Measurements from ENCODE around the gene VWF. TPM values are rescaled to one million over a fixed set of nuclear protein-coding genes. Genes with fewer than 3 reads are reported as not detected.

Gene VWF
- total and polyA plus RNA-seq, 2 donors (not counting 3 experiments of a cell fraction or from before 2014, with no cell fraction given): 1,041 to 2,328 TPM

DNA sequence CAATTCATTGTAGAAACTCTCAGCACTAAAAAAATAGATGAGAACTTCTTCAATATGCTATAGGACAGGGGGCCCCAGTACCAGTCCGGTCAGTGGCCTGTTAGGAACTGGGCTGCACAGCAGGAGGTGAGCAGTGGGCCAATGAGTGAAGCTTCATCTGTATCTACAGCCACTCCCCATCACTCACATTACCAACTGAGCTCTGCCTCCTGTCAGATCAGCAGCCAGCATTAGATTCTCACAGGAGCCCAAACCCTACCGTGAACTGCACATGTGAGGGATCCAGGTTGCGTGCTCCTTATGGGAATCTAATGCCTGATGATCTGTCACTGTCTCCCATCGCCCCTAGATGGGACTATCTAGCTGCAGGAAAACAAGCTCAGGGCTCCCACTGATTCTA lies 163.7 kb downstream of the VWF start:
- CTCF ChIA-PET: interaction anchor here (0.5 kb wide), 1 partner anchor 610 kb away, joined by 4 read pairs; no protein-coding TSS in a partner anchor
- dilution Hi-C loops (cut with MboI; ENCODE audit: extremely low pct_ligation_motif_present, low sequenced_read_pairs): no loop called here
- POLR2A ChIA-PET: no interaction called here

More for the DNA sequence above, 163.7 kb downstream of the VWF start:
- no peak overlapping the region for H3K4me3 ChIP-seq (replicated peaks in 1 of 3; ENCODE audit: insufficient read depth in 1 of 3, low read depth in 1 of 3, low read length in 3 of 3)
- H3K27me3 ChIP-seq (ENCODE audit: control insufficient read depth in 2 of 2, insufficient read depth in 2 of 2, low read length in 2 of 2): no peaks in the 10 kb centered on the region
- peaks cover 16% of the 10 kb centered on the region for H4K20me1 ChIP-seq (replicated peaks; ENCODE audit: control insufficient read depth, extremely low read depth, insufficient read depth, low read length)
- no peak overlapping the region for H3K9ac ChIP-seq (replicated peaks; ENCODE audit: extremely low read depth, insufficient read depth, low read length)
- peaks cover 3% of the 10 kb centered on the region for H3K79me2 ChIP-seq (ENCODE audit: control insufficient read depth, insufficient read depth, low read length)
- FAIRE-seq (no peak), DNase-seq (ENCODE audit: low read depth, low spot score) (no peak)
- no peak overlapping the region for H3K27ac ChIP-seq (ENCODE audit: insufficient read depth, low read depth, low read length)
- intact Hi-C loops (cut with micrococcal nuclease): no loop called here
- no peak overlapping the region for H3K4me2 ChIP-seq (ENCODE audit: insufficient read depth, low read length)
- TF ChIP-seq GATA2 (IDR thresholded peaks at IDR 0.05; ENCODE audit: insufficient read depth, insufficient read length, low read depth, low read length) (no peak), JUN (IDR thresholded peaks at IDR 0.05; ENCODE audit: borderline replicate concordance, insufficient read depth, insufficient read length, low read depth) (no peak), POLR2A (IDR thresholded peaks at IDR 0.05; ENCODE audit: low read depth, low read length) (no peak), MAX (IDR thresholded peaks at IDR 0.05; ENCODE audit: insufficient read depth, insufficient read length) (no peak)
- TF ChIP-seq, protein P1, sequence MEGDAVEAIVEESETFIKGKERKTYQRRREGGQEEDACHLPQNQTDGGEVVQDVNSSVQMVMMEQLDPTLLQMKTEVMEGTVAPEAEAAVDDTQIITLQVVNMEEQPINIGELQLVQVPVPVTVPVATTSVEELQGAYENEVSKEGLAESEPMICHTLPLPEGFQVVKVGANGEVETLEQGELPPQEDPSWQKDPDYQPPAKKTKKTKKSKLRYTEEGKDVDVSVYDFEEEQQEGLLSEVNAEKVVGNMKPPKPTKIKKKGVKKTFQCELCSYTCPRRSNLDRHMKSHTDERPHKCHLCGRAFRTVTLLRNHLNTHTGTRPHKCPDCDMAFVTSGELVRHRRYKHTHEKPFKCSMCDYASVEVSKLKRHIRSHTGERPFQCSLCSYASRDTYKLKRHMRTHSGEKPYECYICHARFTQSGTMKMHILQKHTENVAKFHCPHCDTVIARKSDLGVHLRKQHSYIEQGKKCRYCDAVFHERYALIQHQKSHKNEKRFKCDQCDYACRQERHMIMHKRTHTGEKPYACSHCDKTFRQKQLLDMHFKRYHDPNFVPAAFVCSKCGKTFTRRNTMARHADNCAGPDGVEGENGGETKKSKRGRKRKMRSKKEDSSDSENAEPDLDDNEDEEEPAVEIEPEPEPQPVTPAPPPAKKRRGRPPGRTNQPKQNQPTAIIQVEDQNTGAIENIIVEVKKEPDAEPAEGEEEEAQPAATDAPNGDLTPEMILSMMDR (IDR thresholded peaks at IDR 0.05; ENCODE audit: extremely low read depth in 1 of 2, insufficient read depth in 1 of 2, low read depth in 1 of 2, low read length in 2 of 2): no peak
- H3K36me3 ChIP-seq (ENCODE audit: control insufficient read depth in 2 of 2, extremely low read depth in 1 of 2, insufficient read depth in 2 of 2, low read length in 2 of 2): peaks cover 34 to 39% of the 10 kb centered on the region in 2 experiments
- no TSS peak for BruUV-seq (replicated peaks)
- H2AFZ ChIP-seq (ENCODE audit: low read depth, low read length): no peak overlapping the region
- no peaks in the 10 kb centered on the region for H3K4me1 ChIP-seq (ENCODE audit: control insufficient read depth, extremely low read depth, insufficient read depth, low read length)
- H3K9me3 ChIP-seq (replicated peaks; ENCODE audit: control insufficient read depth, insufficient read depth, low read length): no peaks in the 10 kb centered on the region
- no peaks in the 10 kb centered on the region for H3K9me1 ChIP-seq (replicated peaks; ENCODE audit: control insufficient read depth, extremely low read depth, insufficient read depth, low read length)

All from endothelial cell of umbilical vein (primary cell).